ENCODE data around the gene CSE1L.
"Not testable (repeated sequence)": the region's sequence is repeated elsewhere in the genome, so short reads cannot be mapped to it uniquely, and the experiment has no call there.

Gene CSE1L

GRCh38 chr20:49043000-49043399 is 3.1 kb upstream of the CSE1L start:
- no peak for TF ChIP-seq CTCF (IDR thresholded peaks at IDR 0.05; ENCODE audit: borderline replicate concordance, insufficient read depth, low read depth, low read length)
- no peak overlapping the region for H3K4me3 ChIP-seq (ENCODE audit: low read depth, low read length)

- H3K4me3 ChIP-seq (ENCODE audit: low read depth, low read length), result peak overlapping the region; percentile 90
- no peak for TF ChIP-seq CTCF (IDR thresholded peaks at IDR 0.05; ENCODE audit: borderline replicate concordance, insufficient read depth, low read depth, low read length)
These were observed 549 bp upstream of the CSE1L start for GRCh38 chr20:49045440-49046086.

GRCh38 chr20:49052334-49052733 is 6.2 kb downstream of the CSE1L start:
- H3K4me3 ChIP-seq (ENCODE audit: low read depth, low read length), result no peak overlapping the region
- TF ChIP-seq CTCF (IDR thresholded peaks at IDR 0.05; ENCODE audit: borderline replicate concordance, insufficient read depth, low read depth, low read length), result no peak

GRCh38 chr20:49054056-49054643 is 8.0 kb downstream of the CSE1L start:
- no peak for TF ChIP-seq CTCF (IDR thresholded peaks at IDR 0.05; ENCODE audit: borderline replicate concordance, insufficient read depth, low read depth, low read length)
- H3K4me3 ChIP-seq (ENCODE audit: low read depth, low read length), result no peak overlapping the region

- H3K4me3 ChIP-seq (ENCODE audit: low read depth, low read length), result no peak overlapping the region
- TF ChIP-seq CTCF (IDR thresholded peaks at IDR 0.05; ENCODE audit: borderline replicate concordance, insufficient read depth, low read depth, low read length), result no peak
These were observed 17.2 kb downstream of the CSE1L start for GRCh38 chr20:49063279-49063678.

GRCh38 chr20:49074521-49074920 is 28.4 kb downstream of the CSE1L start:
- no peak for TF ChIP-seq CTCF (IDR thresholded peaks at IDR 0.05; ENCODE audit: borderline replicate concordance, insufficient read depth, low read depth, low read length)
- no peak overlapping the region for H3K4me3 ChIP-seq (ENCODE audit: low read depth, low read length)

- H3K4me3 ChIP-seq (ENCODE audit: low read depth, low read length), result no peak overlapping the region
- no peak for TF ChIP-seq CTCF (IDR thresholded peaks at IDR 0.05; ENCODE audit: borderline replicate concordance, insufficient read depth, low read depth, low read length)
These were observed 32.2 kb downstream of the CSE1L start for GRCh38 chr20:49078310-49078709.

GRCh38 chr20:49082295-49082694 is 36.2 kb downstream of the CSE1L start:
- not testable (repeated sequence) for H3K4me3 ChIP-seq (ENCODE audit: low read depth, low read length)

Measured in GM12875 (cell line).